Parathyroid adenoma (tissue), 2 donors: ENCODE data around the gene KLHL6.

ENCODE experiments used
- H2AFZ ChIP-seq: fragments of 300-600 bp; sonication (generic); one replicate; pipeline ENCODE4 v1.7.0; 2017; ENCODE audit warnings: antibody characterized with exemption, mild to moderate bottlenecking
- H3K27ac ChIP-seq: fragments of 300-600 bp; sonication (generic); one replicate; pipeline ENCODE4 v1.7.0; 2017
- H3K27me3 ChIP-seq: fragments of 300-600 bp; sonication (generic); one replicate; pipeline ENCODE4 v1.7.0; 2017; ENCODE audit warnings: low read length; ENCODE audit not compliant: control insufficient read depth, insufficient read depth
- H3K36me3 ChIP-seq: fragments of 300-600 bp; sonication (generic); one replicate; pipeline ENCODE4 v1.7.0; 2017; ENCODE audit warnings: low read length; ENCODE audit not compliant: control insufficient read depth, insufficient read depth
- H3K4me1 ChIP-seq: fragments of 300-600 bp; sonication (generic); one replicate; pipeline ENCODE4 v1.7.0; 2017; ENCODE audit warnings: control low read depth
- H3K4me2 ChIP-seq: fragments of 300-600 bp; sonication (generic); one replicate; pipeline ENCODE4 v1.7.0; 2017; ENCODE audit warnings: low read length
- H3K4me3 ChIP-seq: fragments of 300-600 bp; sonication (generic); one replicate; pipeline ENCODE4 v1.7.0; 2017; ENCODE audit warnings: low read depth, low read length
- H3K79me2 ChIP-seq: fragments of 300-600 bp; sonication (generic); one replicate; pipeline ENCODE4 v1.7.0; 2017; ENCODE audit warnings: control low read depth
- H3K9ac ChIP-seq: fragments of 300-600 bp; sonication (generic); one replicate; pipeline ENCODE4 v1.7.0; 2017; ENCODE audit warnings: mild to moderate bottlenecking
- H3K9me3 ChIP-seq: fragments of 300-600 bp; sonication (generic); one replicate; pipeline ENCODE4 v1.7.0; 2017; ENCODE audit warnings: low read length; ENCODE audit not compliant: control insufficient read depth
- CTCF ChIP-seq: fragments of 300-600 bp; sonication (generic); IDR thresholded peaks from one replicate; pipeline ENCODE4 v1.7.0; 2017; ENCODE audit warnings: antibody characterized with exemption, mild to moderate bottlenecking
- donor health status: primary hyperparathyroidism.

Gene KLHL6

GRCh38 chr3:183494341-183494740, 61.2 kb downstream of the KLHL6 start:
- H3K36me3 ChIP-seq, result no peaks in the 10 kb centered on the region
- no peaks in the 10 kb centered on the region for H3K27me3 ChIP-seq
- H3K9ac ChIP-seq, result no peak overlapping the region
- H3K79me2 ChIP-seq, result no peaks in the 10 kb centered on the region
- H2AFZ ChIP-seq, result no peak overlapping the region
- TF ChIP-seq CTCF, result no peak
- no peaks in the 10 kb centered on the region for H3K9me3 ChIP-seq
- H3K4me1 ChIP-seq, result no peaks in the 10 kb centered on the region
- H3K27ac ChIP-seq, result no peak overlapping the region
- no peak overlapping the region for H3K4me3 ChIP-seq
- H3K4me2 ChIP-seq, result no peak overlapping the region

- H3K4me1 ChIP-seq, result no peaks in the 10 kb centered on the region
- no peaks in the 10 kb centered on the region for H3K79me2 ChIP-seq
- no peak overlapping the region for H3K27ac ChIP-seq
- H3K27me3 ChIP-seq, result no peaks in the 10 kb centered on the region
- H3K4me3 ChIP-seq, result no peak overlapping the region
- no peak overlapping the region for H2AFZ ChIP-seq
- H3K36me3 ChIP-seq, result no peaks in the 10 kb centered on the region
- H3K9ac ChIP-seq, result no peak overlapping the region
- H3K4me2 ChIP-seq, result no peak overlapping the region
- no peak for TF ChIP-seq CTCF
- no peaks in the 10 kb centered on the region for H3K9me3 ChIP-seq
These were observed 62.0 kb downstream of the KLHL6 start for GRCh38 chr3:183493296-183494045.

GRCh38 chr3:183492849-183493179, 62.7 kb downstream of the KLHL6 start:
- TF ChIP-seq CTCF, result no peak
- Histone ChIP-seq H3K9ac (no peak overlapping the region), H3K9me3 (no peaks in the 10 kb centered on the region), H3K79me2 (no peaks in the 10 kb centered on the region), H2AFZ (no peak overlapping the region), H3K4me1 (no peaks in the 10 kb centered on the region), H3K36me3 (no peaks in the 10 kb centered on the region), H3K4me2 (no peak overlapping the region), H3K4me3 (no peak overlapping the region), H3K27me3 (no peaks in the 10 kb centered on the region), H3K27ac (no peak overlapping the region)

GRCh38 chr3:183491923-183492848, 63.3 kb downstream of the KLHL6 start:
- no peak overlapping the region for H3K4me3 ChIP-seq
- no peak overlapping the region for H3K9ac ChIP-seq
- H3K36me3 ChIP-seq, result no peaks in the 10 kb centered on the region
- no peak overlapping the region for H3K4me2 ChIP-seq
- no peak overlapping the region for H2AFZ ChIP-seq
- no peaks in the 10 kb centered on the region for H3K79me2 ChIP-seq
- H3K9me3 ChIP-seq, result no peaks in the 10 kb centered on the region
- H3K27ac ChIP-seq, result no peak overlapping the region
- TF ChIP-seq CTCF, result no peak
- no peaks in the 10 kb centered on the region for H3K4me1 ChIP-seq
- H3K27me3 ChIP-seq, result no peaks in the 10 kb centered on the region
